GM18907 (cell line): ENCODE data around the gene TRPV4.

Experiments
- ATAC-seq: cut with Tn5 transposase; IDR thresholded peaks from one replicate; pipeline ENCODE4 v1.9.1; 2021; ENCODE audit warnings: mild to moderate bottlenecking, moderate library complexity; ENCODE audit not compliant: unreplicated experiment

Gene TRPV4

GRCh38 chr12:109782326-109782703, 50.9 kb downstream of the TRPV4 start:
- ATAC-seq: no peak

DNA sequence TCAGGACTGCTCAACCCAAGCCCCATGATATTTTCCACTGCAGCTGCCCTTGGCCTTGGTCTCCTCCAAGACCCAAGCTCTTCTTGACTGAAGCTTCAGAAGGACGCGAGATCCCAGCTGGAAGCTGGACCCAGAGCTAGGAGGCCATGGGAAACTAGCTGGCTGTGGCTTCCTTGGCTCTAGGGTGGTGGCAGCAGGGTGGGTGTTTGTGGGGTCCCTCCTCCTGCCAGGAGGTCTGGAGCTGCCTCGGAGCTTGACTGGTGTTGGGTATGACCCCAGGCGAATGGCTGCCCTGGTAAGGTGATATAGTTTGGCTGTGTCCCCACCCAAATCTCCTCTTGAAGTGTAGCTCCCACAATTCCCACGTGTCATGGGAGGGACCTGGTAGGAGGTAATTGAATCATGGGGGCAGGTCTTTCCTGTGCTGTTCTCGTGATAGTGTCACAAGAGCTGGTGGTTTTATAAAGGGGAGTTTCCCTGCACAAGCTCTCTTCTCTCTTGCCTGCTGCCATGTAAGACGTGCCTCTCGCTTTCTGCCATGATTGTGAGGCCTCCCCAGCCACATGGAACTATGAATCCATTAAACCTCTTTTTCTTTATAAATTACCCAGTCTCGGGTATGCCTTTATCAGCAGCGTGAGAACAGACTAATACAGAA, 51.4 kb downstream of the TRPV4 start:
- no peak for ATAC-seq

DNA sequence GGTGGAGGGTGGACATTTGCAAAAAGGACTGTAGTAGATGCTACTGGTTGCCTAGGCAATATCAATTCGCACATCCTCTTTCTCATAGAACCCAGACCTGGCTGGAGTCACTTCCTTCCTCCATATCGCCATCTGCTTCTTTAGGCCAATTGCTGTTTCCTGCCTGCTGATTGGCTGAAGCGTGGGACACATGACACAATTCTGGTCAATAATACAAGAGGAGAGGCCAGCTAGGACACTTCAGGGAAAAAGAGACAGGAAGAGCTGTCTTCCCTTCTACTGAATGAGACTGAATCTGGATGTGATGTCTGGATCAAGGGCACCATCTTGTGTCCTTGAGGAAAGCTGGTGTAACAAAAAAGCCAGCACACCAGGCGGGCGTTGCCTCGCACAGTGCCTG, 53.8 kb downstream of the TRPV4 start:
- ATAC-seq: no peak

- no peak for ATAC-seq
These were observed 54.5 kb downstream of the TRPV4 start for GRCh38 chr12:109778684-109779083.

- ATAC-seq: no peak
These were observed 55.7 kb downstream of the TRPV4 start for GRCh38 chr12:109777544-109777943.

DNA sequence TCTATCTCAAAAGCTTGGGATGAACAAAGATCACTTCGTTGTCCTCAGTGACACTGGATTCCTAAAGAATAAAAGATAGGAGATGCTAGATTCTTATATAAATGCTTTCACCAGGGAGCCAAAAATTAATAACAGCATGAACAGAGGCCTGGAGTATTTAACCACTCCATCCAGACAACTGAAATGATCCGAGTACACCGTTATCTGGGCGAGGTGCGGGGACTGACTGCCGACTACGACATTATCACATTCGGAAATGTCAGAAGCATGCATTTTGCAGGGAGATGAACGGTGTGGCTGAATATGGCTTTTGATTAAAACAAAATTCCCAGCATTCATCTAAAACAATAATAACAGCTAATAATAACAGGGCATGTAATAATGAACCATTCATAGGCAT, 56.6 kb downstream of the TRPV4 start:
- ATAC-seq: no peak

- peak; percentile 48 for ATAC-seq
These were observed 57.9 kb downstream of the TRPV4 start for GRCh38 chr12:109775172-109775881.

DNA sequence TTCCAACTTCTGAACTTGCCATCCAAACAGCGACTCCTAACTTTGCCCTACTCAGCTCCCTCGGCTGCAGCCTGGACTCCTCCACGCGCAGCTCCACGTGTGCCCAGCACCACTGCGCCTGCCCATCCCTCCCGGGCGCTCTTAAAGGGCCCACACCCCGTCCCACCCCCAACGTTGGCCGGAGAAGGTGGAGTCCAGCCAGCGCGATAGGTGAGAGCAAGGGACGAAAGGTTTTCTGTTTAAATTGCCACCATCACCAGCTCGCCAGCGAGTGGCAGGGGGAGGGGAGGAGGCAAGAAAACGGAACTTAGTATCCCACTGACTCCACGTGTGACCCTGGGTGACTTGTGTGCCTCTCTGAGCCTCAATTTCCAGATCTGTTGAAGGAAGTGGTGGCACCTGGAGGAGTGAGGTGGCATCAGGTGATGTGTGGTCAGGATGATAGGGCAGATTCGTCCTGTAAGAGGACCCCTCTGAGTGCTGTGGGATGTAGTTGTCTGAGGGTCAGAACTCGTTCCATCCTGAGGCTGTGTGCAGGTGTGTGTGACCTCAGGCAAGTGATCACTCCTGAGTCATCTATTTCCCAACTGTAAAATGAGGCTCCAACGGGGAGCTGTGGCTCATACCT, 59.7 kb downstream of the TRPV4 start:
- no peak for ATAC-seq

- no peak for ATAC-seq
These were observed 60.4 kb downstream of the TRPV4 start for GRCh38 chr12:109772622-109773321.

GRCh38 chr12:109771746-109772621, 61.2 kb downstream of the TRPV4 start:
- no peak for ATAC-seq

DNA sequence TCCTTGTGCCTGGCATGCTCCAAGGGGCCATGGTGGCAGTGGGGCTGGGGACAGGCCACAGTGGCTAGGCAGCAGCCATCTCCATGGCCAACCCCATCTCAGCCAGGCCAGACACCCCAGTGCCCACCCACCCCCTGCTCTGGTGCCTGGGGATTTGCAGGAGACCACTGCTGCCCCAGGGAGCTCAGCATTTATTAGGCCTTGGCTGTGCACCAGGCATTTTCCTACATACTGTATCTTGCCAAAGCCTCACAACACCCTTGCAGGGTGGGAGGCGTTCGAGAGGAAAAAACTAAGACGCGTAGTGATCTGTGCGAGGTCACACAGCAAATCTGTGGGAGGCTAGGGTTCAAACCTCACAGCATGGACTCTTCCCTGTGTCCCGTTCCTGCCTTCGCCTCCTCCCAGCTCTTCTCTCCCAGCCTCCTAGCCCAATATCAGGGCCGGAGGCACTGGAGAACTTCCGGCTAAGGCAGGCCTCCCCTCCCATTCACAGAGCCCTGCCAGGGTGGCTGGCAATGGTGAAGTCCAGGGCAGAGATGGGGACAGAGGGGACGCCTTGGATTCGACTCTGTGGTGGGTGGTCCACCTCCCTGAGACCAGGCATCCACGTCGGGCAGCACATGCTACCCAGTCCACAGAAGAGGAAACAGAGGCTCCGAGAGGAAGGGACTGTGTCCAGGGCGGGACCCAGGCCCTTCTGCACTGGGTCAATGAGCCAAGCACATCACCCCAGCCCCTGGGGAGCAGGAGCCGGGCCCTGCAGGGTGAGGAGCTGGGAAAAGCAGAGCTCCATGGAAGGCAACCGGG, 62.1 kb downstream of the TRPV4 start:
- ATAC-seq: no peak

DNA sequence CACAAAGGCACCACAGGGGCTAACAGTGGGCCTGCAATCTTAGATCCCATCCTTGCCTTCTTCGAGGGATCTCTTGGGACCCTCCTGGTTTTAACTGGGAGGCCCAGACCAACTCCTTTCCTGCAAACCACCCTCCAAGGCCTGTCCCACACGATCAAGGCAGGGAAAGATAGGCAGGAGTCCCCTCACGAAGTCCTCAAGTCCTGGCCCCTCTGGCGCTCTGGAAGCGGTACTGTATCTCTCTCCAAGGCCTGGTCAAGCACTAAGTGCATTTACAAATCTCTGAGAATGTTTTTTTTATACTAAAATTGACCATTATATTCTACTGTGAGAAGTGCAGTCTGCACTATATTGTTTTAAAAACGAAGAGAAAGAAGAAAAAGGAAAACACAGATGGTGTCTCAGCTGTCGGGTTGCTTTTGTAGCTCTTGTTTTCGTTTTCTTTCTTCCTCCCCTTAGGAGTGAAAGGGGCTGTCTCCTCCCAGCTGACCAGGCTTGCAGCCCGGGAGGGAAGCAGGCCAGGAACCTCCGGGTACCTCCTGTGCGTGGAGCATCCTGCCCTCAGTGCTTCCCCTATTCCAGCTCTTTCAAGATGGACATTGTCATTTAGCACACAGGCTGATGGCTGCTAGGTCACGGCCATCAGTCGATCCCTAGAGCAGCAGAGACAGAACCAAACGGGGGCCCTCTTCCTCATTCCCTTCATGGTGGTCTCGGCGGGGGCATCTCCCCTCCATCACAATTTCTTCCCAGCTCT, 62.9 kb downstream of the TRPV4 start:
- no peak for ATAC-seq

DNA sequence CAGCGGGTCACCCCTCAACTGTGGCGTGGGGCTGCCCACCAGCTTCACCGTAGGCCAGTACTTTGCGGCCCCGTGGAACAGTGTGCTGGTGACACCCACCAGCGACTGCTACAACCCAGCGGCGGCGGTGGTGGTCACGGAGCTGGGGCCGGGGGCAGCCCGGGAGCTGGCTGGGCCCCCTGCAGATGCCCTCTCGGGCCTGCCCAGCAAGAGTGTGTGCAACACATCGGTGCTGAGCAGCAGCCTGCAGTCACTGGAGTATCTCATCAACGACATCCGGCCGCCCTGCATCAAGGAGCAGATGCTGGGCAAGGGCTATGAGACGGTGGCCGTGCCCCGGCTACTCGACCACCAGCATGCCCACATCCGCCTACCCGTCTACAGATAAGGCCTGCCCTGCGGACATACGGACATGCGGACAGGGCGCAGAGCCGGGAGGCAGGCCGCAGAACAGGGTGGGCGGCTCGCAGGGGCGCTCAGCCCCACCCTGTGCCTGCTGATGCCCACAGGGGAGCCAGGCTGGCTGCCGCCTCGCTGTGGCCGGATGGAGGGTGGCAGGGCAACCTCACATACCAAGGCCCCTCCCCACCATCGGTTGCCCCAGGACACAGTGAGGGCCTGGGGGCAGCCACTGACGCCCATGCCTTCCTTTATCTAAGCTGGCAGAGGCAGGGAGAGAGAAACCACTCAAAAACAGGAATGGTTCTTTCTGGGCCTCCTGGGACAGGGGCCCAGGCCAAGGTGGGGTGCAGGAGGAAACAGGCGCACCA, 64.1 kb downstream of the TRPV4 start:
- ATAC-seq: no peak

- ATAC-seq: no peak
These were observed 65.0 kb downstream of the TRPV4 start for GRCh38 chr12:109767991-109768900.

- no peak for ATAC-seq
These were observed 65.7 kb downstream of the TRPV4 start for GRCh38 chr12:109767456-109767855.

- no peak for ATAC-seq
These were observed 66.9 kb downstream of the TRPV4 start for GRCh38 chr12:109766251-109766778.

- no peak for ATAC-seq
These were observed 67.8 kb downstream of the TRPV4 start for GRCh38 chr12:109765446-109765810.
